Fibroblast of skin of left quadriceps (primary cell): Measurements from ENCODE around the gene ARHGEF25.
"Not testable (repeated sequence)": the region's sequence is repeated elsewhere in the genome, so short reads cannot be mapped to it uniquely, and the experiment has no call there.

ENCODE experiments used
- DNase-seq, 2 experiments: peaks; one replicate each; pipeline ENCODE4 v3.0.0-alpha.2; 2013; ENCODE audit warnings: low read depth in 2 of 2

ARHGEF25 gene

DNA sequence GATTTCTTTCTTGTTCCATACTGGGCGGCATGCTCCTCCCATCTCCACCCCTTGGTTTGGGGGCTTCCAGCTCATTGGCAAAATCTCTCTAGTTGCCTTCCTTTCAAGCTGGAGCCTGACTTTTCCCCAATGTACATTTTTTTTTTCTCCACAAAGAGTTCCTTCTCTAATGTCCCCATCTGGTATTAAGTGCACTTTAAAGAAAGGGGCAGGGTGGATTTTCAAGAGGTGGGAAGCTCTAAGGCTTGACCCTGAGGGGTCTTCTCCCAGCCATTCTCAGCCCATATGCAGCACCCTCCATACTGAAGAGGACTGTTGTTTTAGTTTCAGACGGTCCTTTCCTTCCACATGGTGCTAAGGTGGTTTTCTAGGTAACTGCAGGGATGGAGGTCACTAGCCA is 26.1 kb upstream of the ARHGEF25 start:
- no peak for DNase-seq

DNA sequence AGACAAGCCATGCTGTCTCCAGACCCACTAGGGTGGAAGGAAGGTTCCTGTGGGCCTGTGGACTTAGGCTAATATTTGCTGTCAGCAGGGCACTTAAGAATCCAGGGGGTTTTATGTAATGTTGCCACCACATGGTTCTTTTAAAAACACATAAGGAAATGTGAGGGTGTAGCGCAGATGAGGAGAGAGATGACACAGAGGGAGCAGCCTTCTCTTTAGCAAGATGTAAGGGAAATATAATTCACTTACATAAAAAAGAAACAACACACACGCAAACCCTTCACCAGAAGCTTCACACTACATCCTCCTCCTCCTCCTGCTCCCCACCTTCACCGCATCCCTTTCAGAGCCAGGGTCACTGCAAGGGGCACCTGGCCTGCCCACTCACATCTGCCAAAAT is 25.1 kb upstream of the ARHGEF25 start:
- no peak for DNase-seq

DNA sequence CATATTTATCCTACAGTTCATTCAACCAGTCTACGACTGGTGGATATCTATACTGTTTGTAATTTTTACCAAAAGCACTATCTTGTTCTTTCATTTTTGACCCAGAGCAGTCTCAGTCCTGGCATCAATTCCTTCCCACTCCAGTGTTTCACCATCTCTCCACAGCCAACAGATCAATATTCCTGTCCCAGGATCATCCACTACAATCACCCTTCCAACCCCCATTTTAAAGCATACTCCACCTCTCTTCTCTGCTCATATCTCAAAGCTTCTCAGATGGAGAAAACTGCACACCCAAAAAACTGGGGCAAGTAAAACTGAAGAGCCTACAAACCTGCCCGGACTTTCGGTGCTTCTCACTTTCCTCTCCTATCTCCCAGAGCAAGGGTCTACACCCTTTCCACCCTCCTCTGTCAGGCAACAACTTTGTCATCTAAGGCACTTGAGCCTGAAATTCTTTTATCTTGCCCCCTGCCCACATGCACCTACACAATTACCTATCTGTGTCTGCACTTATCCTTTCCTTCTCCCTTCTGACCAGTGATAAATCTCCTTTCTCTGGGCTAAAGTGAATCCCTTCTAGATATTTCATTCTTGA is 24.3 kb upstream of the ARHGEF25 start:
- DNase-seq, result no peak

DNA sequence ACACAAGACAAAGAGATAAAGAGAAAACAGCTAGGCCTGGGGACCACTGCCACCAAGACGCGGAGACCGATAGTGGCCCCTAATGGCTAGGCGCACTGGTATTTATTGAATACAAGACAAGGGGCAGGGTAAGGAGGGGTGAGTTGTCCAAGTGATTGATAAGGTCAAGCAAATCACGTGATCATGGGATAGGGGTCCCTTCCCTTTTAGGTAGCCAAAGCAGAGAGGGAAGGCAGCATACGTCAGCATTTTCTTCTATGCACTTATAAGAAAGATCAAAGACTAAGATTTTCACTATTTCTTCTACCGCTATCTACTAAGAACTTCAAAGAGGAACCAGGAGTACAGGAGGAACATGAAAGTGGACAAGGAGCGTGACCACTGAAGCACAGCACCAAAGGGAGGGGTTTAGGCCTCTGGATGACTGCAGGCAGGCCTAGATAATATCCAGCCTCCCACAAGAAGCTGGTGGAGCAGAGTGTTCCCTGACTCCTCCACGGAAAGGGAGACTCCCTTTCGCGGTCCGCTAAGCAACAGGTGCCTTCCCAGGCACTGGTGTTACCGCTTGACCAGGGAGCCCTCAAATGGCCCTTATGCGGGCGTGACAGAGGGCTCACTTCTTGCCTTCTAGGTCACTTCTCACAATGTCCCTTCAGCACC is 22.2 kb upstream of the ARHGEF25 start:
- DNase-seq, result not testable (repeated sequence)

DNA sequence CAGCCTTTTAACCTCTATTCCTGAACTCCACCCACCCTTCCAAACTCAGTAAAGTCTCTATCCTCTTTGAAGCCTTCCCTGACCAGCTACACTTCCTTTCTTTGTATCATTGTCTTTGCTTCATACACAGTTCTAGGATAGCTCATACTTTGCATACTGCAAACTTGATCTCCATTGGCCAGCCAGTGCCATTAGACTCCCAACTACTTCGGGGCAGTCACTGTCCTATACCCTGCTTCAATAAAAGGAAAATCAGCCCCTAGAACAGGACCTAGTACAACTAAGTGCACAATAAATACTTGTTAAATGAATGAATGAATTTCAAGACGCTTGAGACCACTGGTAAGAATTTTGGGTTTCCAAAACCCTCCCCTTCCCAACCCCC is 20.8 kb upstream of the ARHGEF25 start:
- DNase-seq, result no peak

DNA sequence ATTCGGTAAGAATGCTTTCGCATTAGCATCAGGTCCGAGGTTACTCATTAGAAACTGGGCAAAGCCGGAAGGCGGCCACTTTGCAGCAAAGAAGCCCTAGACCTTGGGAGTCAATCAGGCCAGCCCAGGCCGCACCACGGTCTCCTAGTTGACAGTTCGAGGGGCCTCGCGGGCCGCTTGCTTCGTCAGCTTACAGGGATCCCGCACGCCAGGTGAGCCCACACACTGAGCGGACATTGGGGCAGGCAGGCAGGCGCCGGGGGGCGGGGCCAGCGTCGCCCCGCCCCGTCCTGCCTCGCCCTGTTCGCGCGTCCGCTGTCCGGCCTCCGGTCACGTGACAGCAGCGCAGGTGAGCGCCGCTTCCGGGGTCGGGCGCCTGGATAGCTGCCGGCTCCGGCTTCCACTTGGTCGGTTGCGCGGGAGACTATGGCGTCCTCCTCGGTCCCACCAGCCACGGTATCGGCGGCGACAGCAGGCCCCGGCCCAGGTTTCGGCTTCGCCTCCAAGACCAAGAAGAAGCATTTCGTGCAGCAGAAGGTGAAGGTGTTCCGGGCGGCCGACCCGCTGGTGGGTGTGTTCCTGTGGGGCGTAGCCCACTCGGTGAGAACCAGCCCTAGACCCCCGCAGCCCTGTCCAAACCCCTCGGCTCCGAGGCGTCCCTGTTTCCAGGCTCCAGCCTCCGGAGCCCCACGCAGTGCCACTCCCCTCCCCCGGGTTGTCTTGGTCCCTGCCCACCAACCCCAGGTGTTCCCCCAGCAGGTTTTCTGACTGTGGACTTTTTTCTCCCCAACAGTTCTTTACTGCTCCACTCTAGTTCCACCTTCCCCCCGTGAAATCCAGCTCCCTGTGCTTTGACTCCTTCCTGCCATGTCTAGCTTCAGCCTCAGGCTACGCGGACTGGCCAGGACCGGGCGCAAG is 20.1 kb upstream of the ARHGEF25 start, which contains the start of gene PIP4K2C:
PIP4K2C (plus strand) TSS at position 329 of the 918 bp plus-strand sequence; CDS start at position 427, 98 bp downstream.
- DNase-seq, result no peak

DNA sequence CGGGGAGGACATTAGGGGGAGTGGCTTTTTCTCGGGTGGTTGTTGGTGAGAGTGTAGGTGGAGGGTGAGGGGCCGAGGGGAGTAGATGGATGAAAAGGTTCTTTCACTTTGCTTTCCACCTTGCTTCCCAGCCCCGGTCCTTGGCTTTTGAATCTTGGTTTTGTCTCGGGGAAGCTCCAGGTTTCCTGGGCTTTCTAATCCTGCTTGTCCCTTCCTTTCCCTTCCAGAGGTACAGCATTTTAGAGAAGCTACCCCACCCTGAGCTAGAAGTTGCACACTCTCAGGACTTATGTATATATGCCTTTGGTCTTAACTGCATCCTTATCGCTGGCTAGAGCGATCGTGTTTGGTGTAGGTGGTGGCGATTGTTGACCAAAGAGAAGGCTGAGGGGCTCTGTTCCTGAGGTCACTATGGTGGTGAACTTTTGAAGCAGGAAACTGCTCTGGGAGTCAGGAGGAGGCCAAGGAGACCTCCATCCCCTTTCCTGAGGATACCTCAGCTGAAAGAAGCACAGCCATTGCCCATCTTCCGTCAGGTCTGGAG is 19.4 kb upstream of the ARHGEF25 start:
- DNase-seq, result no peak

DNA sequence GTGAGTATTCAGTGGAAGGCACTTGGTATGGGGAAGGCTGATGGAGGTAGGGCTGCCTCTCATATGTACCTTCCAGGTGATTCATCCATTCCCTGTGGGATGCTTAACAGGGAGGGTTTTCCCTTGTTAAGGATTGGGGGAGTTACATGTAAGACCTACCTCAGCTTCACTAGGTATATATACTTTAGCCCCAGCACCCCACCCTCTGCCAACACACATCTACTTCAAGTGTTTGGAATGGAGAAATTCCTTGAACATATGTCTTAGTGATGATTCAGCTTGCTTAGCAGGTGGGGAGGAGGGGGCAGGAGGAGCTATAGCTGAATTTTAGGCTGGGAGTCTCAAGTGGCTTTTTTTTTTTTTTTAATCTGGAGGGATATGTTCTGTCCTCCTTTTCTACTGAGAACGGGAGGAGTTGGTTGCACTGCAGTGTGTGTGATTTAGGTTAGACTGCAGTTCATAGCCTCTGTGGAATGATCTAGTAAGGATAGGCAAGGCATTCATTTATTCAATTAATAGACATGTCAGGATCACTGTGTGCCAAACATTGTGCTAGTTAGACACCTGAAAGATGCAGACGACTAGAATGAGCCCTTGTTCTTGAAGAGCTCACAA is 18.6 kb upstream of the ARHGEF25 start:
- no peak for DNase-seq

DNA sequence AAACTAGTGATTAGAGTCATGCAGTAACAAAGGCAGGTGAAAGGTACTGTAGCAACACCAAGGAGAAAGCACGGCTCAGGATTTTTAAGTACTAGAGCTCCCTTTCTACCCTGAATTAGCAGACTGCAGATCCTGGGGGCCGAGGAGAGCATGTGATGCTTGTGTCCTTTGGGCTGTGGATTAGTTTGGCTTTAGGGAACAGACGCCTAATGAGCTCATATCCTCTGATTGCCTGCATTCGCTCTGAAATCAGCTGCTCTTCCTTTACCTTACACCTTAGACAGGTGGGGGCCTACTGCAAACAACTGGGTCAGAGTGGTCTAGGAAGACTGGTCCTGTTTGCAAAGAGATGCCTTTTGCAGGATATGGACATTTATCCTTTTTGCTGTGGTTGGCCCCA is 18.0 kb upstream of the ARHGEF25 start:
- no peak for DNase-seq

DNA sequence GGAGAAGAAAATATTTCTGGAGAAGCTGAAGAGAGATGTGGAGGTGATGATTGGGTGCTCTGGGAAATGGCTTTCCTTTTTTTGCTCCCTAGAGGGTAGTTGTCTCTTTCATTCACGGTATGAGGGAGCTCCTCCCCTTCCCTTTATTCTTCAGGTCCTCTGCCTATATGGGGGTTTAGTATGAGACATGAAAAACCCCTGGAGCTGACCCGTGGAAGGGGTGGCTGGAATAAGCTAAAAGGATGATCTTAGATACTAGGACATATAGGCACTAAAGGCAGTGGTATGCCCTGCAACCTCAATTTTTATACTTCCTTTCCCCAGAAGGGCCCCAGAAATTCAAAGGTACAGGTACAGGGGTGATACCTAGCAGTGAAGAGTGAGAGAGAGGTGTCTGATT is 10.8 kb upstream of the ARHGEF25 start:
- no peak for DNase-seq

DNA sequence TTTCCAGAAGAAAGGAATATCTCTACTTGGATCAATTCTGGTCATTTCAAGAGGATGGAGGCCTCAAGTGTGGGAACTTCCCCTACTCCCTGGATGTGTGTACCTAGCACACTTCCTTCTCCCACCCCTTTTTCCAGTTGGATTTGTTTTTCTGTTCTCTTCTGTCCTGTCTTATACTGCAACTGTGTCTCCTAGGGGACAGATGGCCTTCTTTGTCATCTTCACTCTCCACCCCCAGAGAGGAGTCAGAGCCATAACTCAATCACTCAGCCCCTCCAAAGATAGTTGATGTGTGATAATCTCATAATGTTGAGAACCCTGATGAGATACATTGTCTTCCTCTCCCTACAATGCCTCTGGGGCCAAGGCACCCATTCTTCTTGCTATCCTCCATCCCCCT is 8.7 kb upstream of the ARHGEF25 start:
- DNase-seq, result no peak

DNA sequence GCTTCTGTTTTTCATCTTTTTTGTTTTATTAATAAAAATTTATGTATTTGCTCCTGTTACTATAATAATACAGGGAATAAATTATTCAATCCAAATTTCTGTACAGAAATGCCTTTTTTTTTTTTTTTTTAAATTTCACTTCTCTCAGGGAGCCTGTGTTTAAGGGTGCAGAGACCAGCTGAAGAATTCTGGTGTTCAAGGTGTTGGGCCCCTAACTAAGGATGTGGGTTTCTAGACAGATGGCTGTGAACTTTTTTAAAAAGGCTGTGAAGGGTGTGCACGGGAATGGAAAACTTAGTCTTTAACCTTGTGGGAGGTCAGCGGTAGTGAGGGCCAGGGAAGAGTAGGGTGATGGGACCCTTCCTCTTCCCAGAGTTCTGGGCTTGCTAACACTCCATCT is 7.9 kb upstream of the ARHGEF25 start:
- no peak for DNase-seq

DNA sequence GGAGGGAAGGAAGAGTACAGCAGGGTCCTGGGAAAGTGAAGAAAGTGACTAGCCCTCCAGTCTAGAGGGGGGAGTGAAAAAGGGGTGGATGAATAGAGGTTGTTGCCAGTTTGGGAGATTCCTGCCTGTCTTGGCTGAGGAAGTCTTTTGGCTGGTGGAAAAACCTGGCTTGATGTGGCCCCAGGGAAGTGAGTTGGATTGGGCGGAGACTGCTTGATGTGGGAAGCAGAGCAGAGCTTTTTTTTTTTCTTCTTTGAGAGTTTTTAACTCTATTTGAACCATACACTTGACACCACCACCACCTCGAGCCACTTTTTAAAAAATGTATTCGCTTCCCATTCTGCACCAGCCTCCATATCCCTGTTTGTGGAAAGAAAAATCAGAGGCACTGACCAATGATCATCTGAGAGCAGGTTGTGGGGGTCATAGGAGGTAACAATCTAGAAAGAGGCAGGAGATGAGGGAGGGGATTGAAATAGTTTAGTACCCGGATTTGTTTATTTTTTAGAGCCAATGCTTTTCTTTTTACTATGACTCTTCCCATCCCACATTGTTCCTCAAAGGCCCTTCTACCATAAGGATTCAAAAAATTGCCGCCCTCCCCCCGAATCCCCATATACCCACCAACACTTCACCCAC is 7.3 kb upstream of the ARHGEF25 start:
- DNase-seq, result no peak

DNA sequence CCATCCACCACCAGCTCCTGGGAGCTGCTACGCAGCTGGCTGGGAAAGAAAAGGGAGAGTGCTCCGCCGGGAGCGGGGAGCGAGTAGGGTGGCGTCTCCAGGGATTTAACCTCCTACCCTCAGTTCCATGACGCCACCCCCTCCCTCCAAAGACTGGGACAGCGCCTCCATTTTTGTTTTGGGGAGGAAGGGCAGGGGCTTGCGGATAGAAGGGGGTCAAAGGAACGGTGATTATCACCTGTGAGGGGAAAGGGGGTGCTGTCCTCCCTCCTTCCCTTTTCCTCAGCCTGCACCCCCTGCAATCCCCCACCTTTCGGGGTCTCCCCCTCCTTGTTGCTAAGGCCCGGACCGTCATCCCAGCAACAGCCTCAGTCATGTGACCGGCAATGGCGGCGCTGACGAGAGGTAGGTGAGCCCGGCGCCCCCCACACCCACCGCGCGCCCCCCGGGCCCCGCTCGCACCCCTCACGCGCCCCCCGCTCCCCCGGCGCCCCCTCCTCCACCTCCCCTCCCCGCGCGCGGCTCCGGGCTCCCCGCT is 6.7 kb upstream of the ARHGEF25 start, which contains the start of gene DTX3:
DTX3 (plus strand) TSS at position 371 of the 538 bp plus-strand sequence. CDS start 1,694 bp downstream, outside the sequence.
- DNase-seq, result no peak

DNA sequence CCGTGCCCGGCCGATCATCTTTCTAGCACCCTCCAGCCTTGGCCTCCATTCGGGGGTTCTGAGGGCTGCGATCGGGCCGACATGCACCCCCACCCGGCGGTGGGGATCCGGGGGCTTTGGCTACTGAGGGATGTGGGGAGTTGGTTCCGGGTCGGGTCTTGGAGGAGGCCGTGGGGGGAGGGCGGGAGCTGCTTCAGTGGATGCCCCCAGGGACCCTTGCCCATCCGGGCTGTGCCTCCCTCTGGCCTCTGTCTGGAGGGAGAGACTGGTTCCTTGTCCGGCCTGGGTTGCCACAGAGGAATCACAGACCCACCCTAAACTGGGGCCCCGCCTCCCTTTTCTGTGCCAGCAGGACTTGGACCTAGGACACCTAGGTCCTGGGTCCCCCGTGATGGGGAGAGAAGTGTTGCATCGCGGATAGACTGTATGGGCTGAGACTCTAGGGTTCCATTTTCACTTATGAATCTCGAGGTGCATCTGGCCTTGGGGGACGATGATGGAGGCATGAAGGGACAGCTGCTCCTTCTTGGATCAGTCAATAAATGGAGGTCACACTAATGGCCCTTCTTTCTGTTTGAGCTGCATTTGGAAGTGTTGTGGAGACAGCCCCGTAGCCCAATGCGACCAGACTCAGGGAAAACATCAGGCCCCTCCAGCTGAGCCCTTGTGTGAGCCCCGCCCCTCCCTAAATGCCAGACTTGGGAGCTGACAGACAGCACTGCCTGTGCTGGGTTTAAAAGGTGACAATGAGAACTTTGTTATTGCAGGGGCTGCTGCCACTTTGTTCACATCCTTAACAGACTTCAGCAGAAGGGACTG is 6.0 kb upstream of the ARHGEF25 start:
- no peak for DNase-seq

DNA sequence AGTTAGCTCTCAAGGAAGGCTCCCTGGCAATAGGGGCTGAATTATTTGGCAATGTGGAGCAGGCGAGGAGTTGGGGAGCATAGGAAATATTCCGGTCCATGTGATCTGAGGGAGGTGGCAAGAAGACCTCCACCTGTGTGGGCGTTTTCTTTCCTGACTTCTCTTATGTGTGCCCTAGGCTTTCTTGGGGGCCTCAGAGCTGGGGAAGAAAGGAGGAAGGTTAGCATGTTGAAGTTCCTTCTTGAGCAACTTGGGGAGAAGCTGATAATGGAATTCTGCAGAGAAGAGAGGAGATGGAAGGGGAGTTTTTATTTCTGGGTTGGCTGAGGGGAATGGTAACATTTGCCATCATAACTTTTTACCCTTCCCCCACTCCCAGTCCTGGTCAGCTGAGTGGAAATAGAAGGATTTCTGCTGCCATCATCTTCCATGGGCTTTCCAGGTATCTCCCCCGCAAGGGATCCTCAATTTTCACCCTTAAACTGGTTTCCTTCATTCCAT is 5.4 kb upstream of the ARHGEF25 start:
- no peak for DNase-seq

DNA sequence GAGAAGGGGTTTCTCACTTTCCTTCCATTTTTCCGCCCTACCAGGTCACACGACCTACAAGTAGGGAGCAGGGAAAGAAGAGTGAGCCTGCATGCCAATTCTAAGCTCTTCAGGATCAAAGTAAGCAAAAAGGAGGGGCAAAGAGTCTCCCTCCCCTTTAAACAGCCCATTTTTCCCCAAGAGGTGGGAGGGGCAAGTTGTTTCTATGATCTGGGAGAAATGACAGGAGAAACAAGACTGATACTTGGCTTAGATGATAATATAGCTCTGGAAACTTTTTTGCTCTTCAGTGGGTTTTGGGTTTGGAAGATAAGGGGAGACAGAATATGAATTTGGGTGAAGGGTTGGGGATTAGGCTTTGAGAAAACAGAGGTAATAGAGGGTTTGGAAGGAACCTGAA is 4.8 kb upstream of the ARHGEF25 start:
- DNase-seq, result no peak

DNA sequence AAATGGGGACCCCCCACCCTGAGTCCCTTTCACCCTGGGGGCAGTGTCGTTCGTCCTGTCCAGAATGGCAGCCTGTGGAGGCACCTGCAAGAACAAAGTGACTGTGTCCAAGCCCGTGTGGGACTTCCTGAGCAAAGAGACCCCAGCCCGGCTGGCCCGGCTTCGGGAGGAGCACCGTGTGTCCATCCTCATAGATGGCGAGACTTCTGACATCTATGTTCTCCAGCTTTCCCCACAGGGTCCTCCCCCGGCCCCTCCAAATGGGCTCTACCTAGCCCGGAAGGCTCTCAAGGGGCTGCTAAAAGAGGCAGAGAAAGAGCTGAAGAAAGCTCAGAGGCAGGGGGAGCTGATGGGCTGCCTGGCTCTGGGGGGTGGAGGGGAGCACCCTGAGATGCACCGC is 4.4 kb upstream of the ARHGEF25 start:
- DNase-seq, result no peak

DNA sequence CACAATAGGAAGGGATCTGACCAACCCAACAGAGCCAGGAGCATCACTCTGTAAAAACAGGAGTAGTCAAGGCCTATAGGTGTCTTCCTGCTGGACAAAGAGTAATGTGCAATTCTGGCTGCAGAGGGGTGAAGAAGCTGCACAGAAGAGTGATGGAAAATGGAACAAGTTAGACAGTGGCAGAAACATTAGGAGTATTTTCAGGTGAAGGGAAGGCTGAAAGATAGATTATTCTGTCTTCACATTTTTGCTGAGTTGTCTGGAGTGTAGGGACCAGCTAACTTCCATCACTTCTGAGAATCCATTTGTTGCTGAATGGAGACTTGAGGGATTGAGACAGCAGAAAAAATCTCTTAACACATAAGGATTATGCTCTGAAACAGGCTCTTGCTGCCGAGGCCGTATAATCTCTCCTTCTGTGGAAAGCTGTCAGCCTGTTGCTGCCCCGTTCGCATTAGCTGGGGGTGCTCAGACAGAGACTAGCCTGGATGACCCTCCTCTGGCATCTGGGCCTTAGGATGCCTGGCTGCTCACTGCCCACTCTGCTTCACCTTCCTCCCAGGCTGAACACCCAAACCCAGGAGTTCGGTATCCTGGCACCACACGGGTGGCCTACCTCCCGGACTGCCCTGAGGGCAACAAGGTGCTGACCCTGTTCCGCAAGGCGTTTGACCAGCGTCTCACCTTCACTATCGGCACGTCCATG is 3.1 kb upstream of the ARHGEF25 start:
- DNase-seq, result no peak
